GM12892 (cell line): ENCODE results near the gene AXDND1.

Experiments
- POLR2A ChIP-seq: IDR thresholded peaks from 2 replicates; pipeline ENCODE4 v1.6.1; 2011; ENCODE audit warnings: low read depth, low read length, control low read depth
- POLR2AphosphoS5 ChIP-seq: IDR thresholded peaks from 2 replicates; pipeline ENCODE4 v1.6.1; 2011; ENCODE audit warnings: low read depth, low read length, control low read depth
- TAF1 ChIP-seq: IDR thresholded peaks from 2 replicates; pipeline ENCODE4 v1.6.1; 2011; ENCODE audit warnings: low read depth, mild to moderate bottlenecking, control low read depth, low read length, borderline replicate concordance

- no peak for TF ChIP-seq POLR2A
- TF ChIP-seq POLR2AphosphoS5, result no peak
- TF ChIP-seq TAF1, result no peak
Observed at GRCh38 chr1:179353546-179353945, 12.2 kb upstream of the AXDND1 start.
